Heart right ventricle (tissue), 16 donors: ENCODE measurements around the gene MARCHF11. TPM values are rescaled to one million over a fixed set of nuclear protein-coding genes. Genes with fewer than 3 reads are reported as not detected.

Experiments
- ATAC-seq, 8 donors: fragments of 200-7000 bp; cut with Tn5 transposase; one replicate each; pipeline ENCODE4 v1.9.1; 2020; ENCODE audit warnings: mild to moderate bottlenecking in 8 of 8, moderate library complexity in 8 of 8, moderate number of reproducible peaks in 1 of 8
- DNase-seq, 2 donors: peaks; one replicate each; pipeline ENCODE4 v3.0.0-alpha.2; 2020
- H3K27ac ChIP-seq, 10 donors: fragments of 200-600 bp; sonication (generic) in 2 of 10; one replicate each; pipeline versions ENCODE4 v1.5.0 to v1.8.0; 2020 to 2022; ENCODE audit warnings: mild to moderate bottlenecking in 3 of 10
- H3K27me3 ChIP-seq, 7 donors: fragments of 200-600 bp; one replicate each; pipeline ENCODE4 v1.8.0; 2021 to 2022; ENCODE audit warnings: mild to moderate bottlenecking in 2 of 7
- H3K36me3 ChIP-seq, 9 donors: fragments of 200-600 bp; sonication (generic) in 1 of 9; one replicate each; pipeline versions ENCODE4 v1.5.0 to v1.8.0; 2020 to 2022; ENCODE audit warnings: mild to moderate bottlenecking in 2 of 9
- H3K4me1 ChIP-seq, 9 donors: fragments of 200-600 bp; sonication (generic) in 1 of 9; one replicate each; pipeline versions ENCODE4 v1.5.0 to v1.8.0; 2020 to 2022; ENCODE audit warnings: mild to moderate bottlenecking in 4 of 9
- H3K4me3 ChIP-seq, 10 donors: fragments of 200-600 bp; sonication (generic) in 2 of 10; one replicate each; pipeline versions ENCODE4 v1.5.0 to v1.8.0; 2020 to 2022; ENCODE audit warnings: mild to moderate bottlenecking in 7 of 10, moderate library complexity in 2 of 10
- H3K9me3 ChIP-seq, 11 donors: fragments of 200-600 bp in 10 of 11; sonication (generic) in 2 of 11; one replicate each; pipeline versions ENCODE4 v1.5.0 to v1.8.0; 2013 to 2022; ENCODE audit warnings: mild to moderate bottlenecking in 2 of 11, control low read depth in 1 of 11, moderate library complexity in 1 of 11
- WGBS, 2 donors: extraction: QIAGEN DNeasy Blood & Tissue Kit; methylation state at CpG; one replicate each; pipeline ENCODE4 v1.1.7; 2013; ENCODE audit warnings: inconsistent platforms in 1 of 2; 5-methylcytosine and 5-hydroxymethylcytosine counted together
- intact Hi-C, 10 donors: fragments of 100-400 bp; cut with DNase I; formaldehyde crosslinking; loops; one replicate each; pipeline versions ENCODE4 v1.11.1 to v1.14.2; 2022
- polyA plus RNA-seq, 2 donors: library from polyadenylated mRNA; stranded (reverse); fragments of 200-250 nt; gene quantifications; one replicate each; pipeline ENCODE4 v1.2.3, GENCODE V29; 2013
- total RNA-seq, 10 donors: library from RNA; stranded (reverse); fragmentation: NEBNext Ultra II Directional in 3 of 10; extraction: Animal tissue kit (Norgen Biotek cat#: 25700) in 3 of 10; gene quantifications; one replicate each; pipeline versions ENCODE4 v1.2.1 to v1.2.4, GENCODE V29; 2021 to 2023
- TF ChIP-seq, protein P1 (sequence below), 9 donors: fragments of 200-600 bp; sonication (generic) in 2 of 9; IDR thresholded peaks; one replicate each; pipeline versions ENCODE4 v1.5.0 to v1.8.0; 2021 to 2022; ENCODE audit warnings: antibody characterized with exemption in 9 of 9, mild to moderate bottlenecking in 5 of 9, moderate library complexity in 1 of 9
- donor health status: Arrhythmogenic right ventricular cardiomyopathy.
- donor health status: ischemic (EF 13 %, LVEDD 7.1; RV severe dilation, severe dysfunction).
- donor health status: healthy with polysubstance abuse.
- donor health status: DM: no; HTN: yes; CAD: no.
- donor health status: DM: no; HTN: no; CAD: no.
- donor health status: ischemic (EF 25% LVEDD 6.9; RV normal size, moderate dysfunction).
- donor health status: ischemic (EF 25% LVEDD 5.7; RV mildly dilated, moderate dysfunction).
- donor health status: healthy.
- donor health status: DM: yes; HTN: yes; CAD: no.
- donor health status: Ischemic cardiomyopathy.
- donor health status: ischemic (EF 35%, LVEDD 5.7; RV mildly dilated, moderate dysfunction).
- donor health status: nonischemic (EF 11% LVEDD 7.7; RV severe dilation, severe dysfunction).
- donor health status: DM: yes; HTN: yes; CAD: no.
- donor health status: PGD.
- donor health status: ischemic (EF 29% LVEDD 5.4; RV normal size, mild dysfunction).
- donor health status: nonischemic (EF 23%, LVEDD 6.1; RV moderate dilation, normal function).

MARCHF11 gene
- total and polyA plus RNA-seq, 12 donors, result 0.58 to 7.9 (median 3.5) TPM

DNA sequence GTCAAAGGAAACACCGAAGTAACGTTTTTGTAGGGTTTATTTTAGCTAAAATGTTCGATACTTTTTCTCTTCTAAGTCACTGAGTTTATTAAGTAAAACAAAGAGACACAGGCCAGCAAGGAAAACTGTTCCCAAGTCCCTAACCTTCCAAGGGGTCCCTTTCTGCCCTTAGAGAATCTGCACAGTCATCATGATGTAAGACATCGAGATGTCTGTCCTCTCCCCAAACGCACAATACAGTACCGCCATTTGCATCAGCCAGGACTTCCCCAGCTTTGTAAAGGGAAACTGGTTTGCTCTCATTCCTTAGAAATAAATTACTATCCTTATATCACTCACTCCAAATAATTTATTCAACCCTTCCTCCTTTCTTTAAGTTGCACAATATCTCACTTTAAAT is 89.3 kb downstream of the MARCHF11 start:
- no peak for ATAC-seq
- no peaks in the 10 kb centered on the region for H3K9me3 ChIP-seq
- WGBS, 2 donors, result 89 to 97% methylated on average over 6 of the region's 6 CpGs

DNA sequence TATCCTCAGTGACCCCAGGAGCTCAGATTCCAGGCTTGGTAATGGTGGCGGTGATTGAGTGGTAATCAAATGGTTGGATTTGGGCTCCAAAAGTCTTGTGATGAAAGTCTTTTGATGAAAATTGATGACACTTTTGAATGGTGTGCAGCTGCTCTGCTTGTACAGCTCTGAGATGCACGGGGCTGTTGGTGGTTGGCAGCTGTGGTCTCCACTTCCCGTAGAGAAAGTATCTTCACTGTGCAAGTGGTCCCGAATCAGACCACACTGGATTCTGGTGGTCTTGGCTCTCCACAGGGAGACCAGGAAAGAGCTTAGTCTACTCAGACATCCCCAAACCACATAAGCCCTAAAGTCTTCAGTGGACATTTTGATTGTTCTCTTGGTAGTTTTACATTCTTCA is 96.6 kb downstream of the MARCHF11 start:
- 89 to 97% methylated on average over 4 of the region's 4 CpGs for WGBS, 2 donors

More for the DNA sequence above, 89.3 kb downstream of the MARCHF11 start:
- Histone ChIP-seq H3K4me1 (no peaks in the 10 kb centered on the region), H3K4me3 (no peak overlapping the region), H3K27ac (no peak overlapping the region), H3K27me3 (no peaks in the 10 kb centered on the region), H3K36me3 (no peaks in the 10 kb centered on the region)
- intact Hi-C loops, result no loop called here
- TF ChIP-seq, protein P1, sequence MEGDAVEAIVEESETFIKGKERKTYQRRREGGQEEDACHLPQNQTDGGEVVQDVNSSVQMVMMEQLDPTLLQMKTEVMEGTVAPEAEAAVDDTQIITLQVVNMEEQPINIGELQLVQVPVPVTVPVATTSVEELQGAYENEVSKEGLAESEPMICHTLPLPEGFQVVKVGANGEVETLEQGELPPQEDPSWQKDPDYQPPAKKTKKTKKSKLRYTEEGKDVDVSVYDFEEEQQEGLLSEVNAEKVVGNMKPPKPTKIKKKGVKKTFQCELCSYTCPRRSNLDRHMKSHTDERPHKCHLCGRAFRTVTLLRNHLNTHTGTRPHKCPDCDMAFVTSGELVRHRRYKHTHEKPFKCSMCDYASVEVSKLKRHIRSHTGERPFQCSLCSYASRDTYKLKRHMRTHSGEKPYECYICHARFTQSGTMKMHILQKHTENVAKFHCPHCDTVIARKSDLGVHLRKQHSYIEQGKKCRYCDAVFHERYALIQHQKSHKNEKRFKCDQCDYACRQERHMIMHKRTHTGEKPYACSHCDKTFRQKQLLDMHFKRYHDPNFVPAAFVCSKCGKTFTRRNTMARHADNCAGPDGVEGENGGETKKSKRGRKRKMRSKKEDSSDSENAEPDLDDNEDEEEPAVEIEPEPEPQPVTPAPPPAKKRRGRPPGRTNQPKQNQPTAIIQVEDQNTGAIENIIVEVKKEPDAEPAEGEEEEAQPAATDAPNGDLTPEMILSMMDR (IDR thresholded peaks at IDR 0.05), result no peak
- DNase-seq, result no peak

DNA sequence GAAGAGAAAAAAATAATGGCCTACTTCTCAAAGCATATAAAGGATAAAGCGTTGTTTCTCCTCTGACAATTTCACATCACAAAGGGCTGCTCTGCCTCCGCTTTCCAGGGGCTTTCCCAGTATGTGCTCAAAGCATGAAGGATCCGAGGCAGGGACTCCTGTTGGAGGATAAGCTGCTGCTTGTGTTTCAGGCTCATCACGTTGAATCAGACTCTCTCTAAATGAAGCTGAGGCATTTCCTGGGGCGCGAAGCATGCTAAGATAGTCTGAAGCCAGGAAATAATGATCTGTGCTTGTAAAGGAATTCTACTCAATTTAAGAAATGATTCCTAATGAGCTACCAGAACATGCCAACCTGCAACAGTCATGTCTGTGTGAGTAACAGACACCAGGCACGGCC is 97.5 kb downstream of the MARCHF11 start:
- intact Hi-C loops, result no loop called here
- TF ChIP-seq, protein P1 (IDR thresholded peaks at IDR 0.05), result no peak
- 35 to 38% methylated on average over 7 of the region's 7 CpGs for WGBS, 2 donors
- Histone ChIP-seq H3K27me3 (no peaks in the 10 kb centered on the region), H3K4me1 (peaks cover 0 to 16% (median 6%) of the 10 kb centered on the region in 9 donors), H3K36me3 (no peaks in the 10 kb centered on the region), H3K9me3 (no peaks in the 10 kb centered on the region), H3K4me3 (no peak overlapping the region), H3K27ac (no peak overlapping the region)
- DNase-seq (no peak), ATAC-seq (no peak)

More for the DNA sequence above, 96.6 kb downstream of the MARCHF11 start:
- H3K27ac ChIP-seq, result no peak overlapping the region
- DNase-seq (no peak), ATAC-seq (no peak)
- no peaks in the 10 kb centered on the region for H3K27me3 ChIP-seq
- H3K4me1 ChIP-seq, result peaks cover 0 to 16% (median 6%) of the 10 kb centered on the region in 9 donors
- no peak overlapping the region for H3K4me3 ChIP-seq
- no peaks in the 10 kb centered on the region for H3K36me3 ChIP-seq
- TF ChIP-seq, protein P1 (IDR thresholded peaks at IDR 0.05), result no peak
- intact Hi-C loops, result no loop called here
- H3K9me3 ChIP-seq, result no peaks in the 10 kb centered on the region

DNA sequence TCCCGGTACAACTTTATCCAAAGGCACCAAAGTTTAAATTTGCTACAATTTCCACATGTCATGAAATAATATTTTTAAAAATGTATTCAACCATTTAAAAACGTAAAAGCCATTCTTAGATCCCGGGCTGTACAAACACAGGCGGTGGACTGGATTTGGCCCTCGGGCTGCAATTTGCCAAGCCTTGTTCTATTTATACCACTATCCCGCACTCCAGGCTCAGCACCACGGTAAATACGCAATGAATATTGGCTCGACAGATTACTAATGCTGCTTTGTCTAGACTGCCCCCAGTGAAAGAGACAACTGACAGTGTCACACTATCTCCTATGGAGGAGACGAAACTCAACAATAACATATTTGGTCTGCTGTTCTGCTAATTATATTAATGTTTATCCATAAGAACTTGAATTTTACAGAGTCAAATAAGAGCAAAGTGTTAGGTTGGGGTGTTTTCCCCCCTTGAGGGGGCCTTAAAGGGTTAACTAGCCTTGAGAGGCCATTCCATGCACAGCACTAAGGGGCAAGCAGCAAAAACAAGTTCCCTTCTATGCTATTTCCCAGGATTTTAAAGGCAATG is 98.1 kb downstream of the MARCHF11 start:
- intact Hi-C loops, result no loop called here
- H3K4me3 ChIP-seq, result no peak overlapping the region
- H3K27me3 ChIP-seq, result no peaks in the 10 kb centered on the region
- no peaks in the 10 kb centered on the region for H3K36me3 ChIP-seq
- no peak overlapping the region for H3K27ac ChIP-seq
- no peaks in the 10 kb centered on the region for H3K9me3 ChIP-seq
- WGBS, 2 donors, result 47 to 63% methylated on average over 10 of the region's 10 CpGs
- no peak for DNase-seq
- H3K4me1 ChIP-seq, result peaks cover 0 to 16% (median 6%) of the 10 kb centered on the region in 9 donors
- TF ChIP-seq, protein P1 (IDR thresholded peaks at IDR 0.05), result no peak
- peak in 5 of 8 donors; percentile 65 to 88 (median 82) for ATAC-seq
